ENCODE measurements around the gene PADI1.

Gene PADI1

DNA sequence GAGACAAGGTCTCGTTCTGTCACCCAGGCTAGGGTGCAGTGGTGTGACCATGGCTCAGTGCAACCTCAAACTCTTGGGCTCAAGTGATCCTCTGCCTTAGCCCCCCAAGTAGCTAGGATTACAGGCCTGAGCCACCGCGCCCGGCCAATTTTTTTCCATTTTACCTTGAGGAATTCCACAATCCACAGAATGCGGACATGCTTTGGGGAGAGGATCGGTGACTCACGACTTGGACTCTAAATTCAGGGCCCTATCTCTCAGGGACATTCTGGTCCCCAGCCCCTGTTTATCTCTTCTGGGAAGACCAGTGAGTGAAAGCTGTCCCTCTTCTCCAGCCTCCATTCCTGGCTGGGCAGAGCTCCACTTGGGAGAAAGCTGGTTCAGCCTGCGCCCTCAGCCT is 5.2 kb downstream of the PADI1 start:
- no peak for ATAC-seq

DNA sequence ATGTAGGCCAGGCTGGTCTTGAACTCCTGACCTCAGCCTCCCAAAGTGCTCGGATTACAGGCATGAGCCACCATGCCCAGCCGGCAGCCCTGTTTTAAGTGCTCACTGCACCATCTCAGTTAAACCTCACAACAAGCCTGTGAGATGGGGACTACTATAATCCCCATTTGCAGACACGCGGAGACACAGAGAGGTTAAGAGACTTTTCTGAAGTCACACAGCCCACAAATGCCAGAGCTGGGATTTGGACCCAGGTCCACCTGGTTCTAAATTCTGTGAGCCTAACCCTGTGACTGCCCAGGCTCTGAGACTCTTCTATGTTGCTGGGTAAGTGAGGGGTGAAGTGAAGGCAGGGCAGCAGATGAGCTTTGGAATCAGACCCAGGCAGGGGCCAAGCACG is 6.4 kb downstream of the PADI1 start:
- no peak for ATAC-seq
- TF ChIP-seq ESRRG (CRISPR knock-in tag; IDR thresholded peaks at IDR 0.05) (no peak), ZFP30 (CRISPR knock-in tag; IDR thresholded peaks at IDR 0.05) (no peak), BACH2 (CRISPR knock-in tag; IDR thresholded peaks at IDR 0.05; ENCODE audit: borderline replicate concordance) (no peak), PPARA (CRISPR knock-in tag; IDR thresholded peaks at IDR 0.05; ENCODE audit: borderline replicate concordance) (no peak), ZC3H10 (CRISPR knock-in tag; IDR thresholded peaks at IDR 0.05) (no peak), TOX (CRISPR knock-in tag; IDR thresholded peaks at IDR 0.05; ENCODE audit: borderline replicate concordance) (no peak), SNAI2 (CRISPR knock-in tag; IDR thresholded peaks at IDR 0.05) (no peak), ZNF70 (CRISPR knock-in tag; IDR thresholded peaks at IDR 0.05) (no peak), ZFP3 (CRISPR knock-in tag; IDR thresholded peaks at IDR 0.05) (no peak), GLIS3 (CRISPR knock-in tag; IDR thresholded peaks at IDR 0.05) (no peak), ARNTL (CRISPR knock-in tag; IDR thresholded peaks at IDR 0.05; ENCODE audit: borderline replicate concordance, low read depth) (no peak), ISL1 (CRISPR knock-in tag; IDR thresholded peaks at IDR 0.05) (no peak), TCF4 (CRISPR knock-in tag; IDR thresholded peaks at IDR 0.05; ENCODE audit: borderline replicate concordance) (no peak), ZNF8 (CRISPR knock-in tag; IDR thresholded peaks at IDR 0.05) (no peak), CSDC2 (CRISPR knock-in tag; IDR thresholded peaks at IDR 0.05) (no peak), OSR1 (CRISPR knock-in tag; IDR thresholded peaks at IDR 0.05) (no peak), ZNF565 (CRISPR knock-in tag; conservative IDR thresholded peaks at IDR 0.05; ENCODE audit: low read depth) (no peak)
- TF ChIP-seq, protein P1, sequence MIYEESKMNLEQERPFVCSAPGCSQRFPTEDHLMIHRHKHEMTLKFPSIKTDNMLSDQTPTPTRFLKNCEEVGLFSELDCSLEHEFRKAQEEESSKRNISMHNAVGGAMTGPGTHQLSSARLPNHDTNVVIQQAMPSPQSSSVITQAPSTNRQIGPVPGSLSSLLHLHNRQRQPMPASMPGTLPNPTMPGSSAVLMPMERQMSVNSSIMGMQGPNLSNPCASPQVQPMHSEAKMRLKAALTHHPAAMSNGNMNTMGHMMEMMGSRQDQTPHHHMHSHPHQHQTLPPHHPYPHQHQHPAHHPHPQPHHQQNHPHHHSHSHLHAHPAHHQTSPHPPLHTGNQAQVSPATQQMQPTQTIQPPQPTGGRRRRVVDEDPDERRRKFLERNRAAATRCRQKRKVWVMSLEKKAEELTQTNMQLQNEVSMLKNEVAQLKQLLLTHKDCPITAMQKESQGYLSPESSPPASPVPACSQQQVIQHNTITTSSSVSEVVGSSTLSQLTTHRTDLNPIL (CRISPR knock-in tag; IDR thresholded peaks at IDR 0.05; ENCODE audit: low read depth) = no peak
- TF ChIP-seq, protein P2, sequence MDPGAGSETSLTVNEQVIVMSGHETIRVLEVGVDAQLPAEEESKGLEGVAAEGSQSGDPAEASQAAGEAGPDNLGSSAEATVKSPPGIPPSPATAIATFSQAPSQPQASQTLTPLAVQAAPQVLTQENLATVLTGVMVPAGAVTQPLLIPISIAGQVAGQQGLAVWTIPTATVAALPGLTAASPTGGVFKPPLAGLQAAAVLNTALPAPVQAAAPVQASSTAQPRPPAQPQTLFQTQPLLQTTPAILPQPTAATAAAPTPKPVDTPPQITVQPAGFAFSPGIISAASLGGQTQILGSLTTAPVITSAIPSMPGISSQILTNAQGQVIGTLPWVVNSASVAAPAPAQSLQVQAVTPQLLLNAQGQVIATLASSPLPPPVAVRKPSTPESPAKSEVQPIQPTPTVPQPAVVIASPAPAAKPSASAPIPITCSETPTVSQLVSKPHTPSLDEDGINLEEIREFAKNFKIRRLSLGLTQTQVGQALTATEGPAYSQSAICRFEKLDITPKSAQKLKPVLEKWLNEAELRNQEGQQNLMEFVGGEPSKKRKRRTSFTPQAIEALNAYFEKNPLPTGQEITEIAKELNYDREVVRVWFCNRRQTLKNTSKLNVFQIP (CRISPR knock-in tag; IDR thresholded peaks at IDR 0.05; ENCODE audit: borderline replicate concordance, low read depth) = no peak
- TF ChIP-seq, protein P3, sequence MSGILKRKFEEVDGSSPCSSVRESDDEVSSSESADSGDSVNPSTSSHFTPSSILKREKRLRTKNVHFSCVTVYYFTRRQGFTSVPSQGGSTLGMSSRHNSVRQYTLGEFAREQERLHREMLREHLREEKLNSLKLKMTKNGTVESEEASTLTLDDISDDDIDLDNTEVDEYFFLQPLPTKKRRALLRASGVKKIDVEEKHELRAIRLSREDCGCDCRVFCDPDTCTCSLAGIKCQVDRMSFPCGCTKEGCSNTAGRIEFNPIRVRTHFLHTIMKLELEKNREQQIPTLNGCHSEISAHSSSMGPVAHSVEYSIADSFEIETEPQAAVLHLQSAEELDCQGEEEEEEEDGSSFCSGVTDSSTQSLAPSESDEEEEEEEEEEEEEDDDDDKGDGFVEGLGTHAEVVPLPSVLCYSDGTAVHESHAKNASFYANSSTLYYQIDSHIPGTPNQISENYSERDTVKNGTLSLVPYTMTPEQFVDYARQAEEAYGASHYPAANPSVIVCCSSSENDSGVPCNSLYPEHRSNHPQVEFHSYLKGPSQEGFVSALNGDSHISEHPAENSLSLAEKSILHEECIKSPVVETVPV (CRISPR knock-in tag; IDR thresholded peaks at IDR 0.05) = no peak

More for the DNA sequence above, 5.2 kb downstream of the PADI1 start:
- TF ChIP-seq PPARA (CRISPR knock-in tag; IDR thresholded peaks at IDR 0.05; ENCODE audit: borderline replicate concordance) = no peak
- TF ChIP-seq, protein P3 (CRISPR knock-in tag; IDR thresholded peaks at IDR 0.05) = no peak

DNA sequence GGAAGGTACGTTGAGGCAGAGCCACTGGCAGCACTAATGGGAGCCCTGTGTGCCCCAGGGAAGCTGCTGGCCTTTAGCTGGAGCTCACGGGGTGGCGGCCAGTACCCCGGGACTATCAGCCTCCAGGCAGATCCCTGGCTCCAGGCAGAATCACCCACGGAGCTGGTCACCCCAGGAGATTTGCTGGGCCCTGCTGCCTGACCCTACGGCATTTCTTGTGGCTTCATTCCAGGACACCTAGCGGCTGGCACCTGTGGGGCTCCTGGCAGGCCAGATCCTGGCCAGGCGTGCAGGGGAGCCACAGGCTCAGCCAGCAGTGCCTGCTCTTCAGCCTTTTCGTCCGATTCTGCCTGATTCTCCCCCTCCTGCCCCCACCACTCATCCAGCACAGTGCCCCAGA is 7.1 kb downstream of the PADI1 start:
- peak; percentile 4; the same call in 2 of the 3 replicates for ATAC-seq
- no peak for TF ChIP-seq OSR1 (CRISPR knock-in tag; IDR thresholded peaks at IDR 0.05)
- TF ChIP-seq ISL1 (CRISPR knock-in tag; IDR thresholded peaks at IDR 0.05) = no peak

DNA sequence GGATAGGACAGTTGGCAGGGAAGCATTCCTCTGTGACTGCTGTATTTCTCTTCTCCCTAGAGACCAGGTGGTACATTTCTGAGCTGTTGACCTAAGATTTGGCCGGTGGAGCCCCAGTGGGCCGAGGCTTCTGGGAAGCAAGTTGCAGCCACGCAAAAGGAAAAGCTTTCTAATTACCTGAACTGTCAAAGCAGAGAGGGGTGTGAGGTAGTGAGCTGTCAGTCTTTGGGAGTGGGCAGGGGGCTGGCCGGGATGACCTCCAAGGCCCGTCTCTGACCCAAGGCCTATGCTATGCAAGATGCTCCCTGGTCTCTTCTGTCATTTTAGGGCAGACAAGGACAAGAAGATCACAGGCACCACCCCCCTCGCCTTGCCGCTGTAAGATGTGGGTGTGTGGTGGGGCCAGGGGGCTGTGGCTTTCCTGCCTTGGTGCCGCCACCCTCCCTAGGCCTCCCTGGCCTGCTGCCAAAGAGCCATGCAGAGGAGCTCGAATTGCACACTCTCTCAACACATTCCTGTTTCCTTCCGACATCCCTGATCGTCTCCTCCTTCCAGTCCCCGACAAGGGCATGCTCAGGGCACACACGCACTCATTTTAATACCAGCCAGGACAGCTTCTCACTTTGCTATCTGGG is 7.7 kb downstream of the PADI1 start:
- peak; percentile 78 for ATAC-seq
- TF ChIP-seq, protein P3 (CRISPR knock-in tag; IDR thresholded peaks at IDR 0.05) = no peak
- TF ChIP-seq ZNF565 (CRISPR knock-in tag; conservative IDR thresholded peaks at IDR 0.05; ENCODE audit: low read depth) (no peak), TCF4 (CRISPR knock-in tag; IDR thresholded peaks at IDR 0.05; ENCODE audit: borderline replicate concordance) (no peak), ZNF70 (CRISPR knock-in tag; IDR thresholded peaks at IDR 0.05) (no peak), CSDC2 (CRISPR knock-in tag; IDR thresholded peaks at IDR 0.05) (no peak), ZFP30 (CRISPR knock-in tag; IDR thresholded peaks at IDR 0.05) (no peak), TOX (CRISPR knock-in tag; IDR thresholded peaks at IDR 0.05; ENCODE audit: borderline replicate concordance) (no peak)
- TF ChIP-seq, protein P4, sequence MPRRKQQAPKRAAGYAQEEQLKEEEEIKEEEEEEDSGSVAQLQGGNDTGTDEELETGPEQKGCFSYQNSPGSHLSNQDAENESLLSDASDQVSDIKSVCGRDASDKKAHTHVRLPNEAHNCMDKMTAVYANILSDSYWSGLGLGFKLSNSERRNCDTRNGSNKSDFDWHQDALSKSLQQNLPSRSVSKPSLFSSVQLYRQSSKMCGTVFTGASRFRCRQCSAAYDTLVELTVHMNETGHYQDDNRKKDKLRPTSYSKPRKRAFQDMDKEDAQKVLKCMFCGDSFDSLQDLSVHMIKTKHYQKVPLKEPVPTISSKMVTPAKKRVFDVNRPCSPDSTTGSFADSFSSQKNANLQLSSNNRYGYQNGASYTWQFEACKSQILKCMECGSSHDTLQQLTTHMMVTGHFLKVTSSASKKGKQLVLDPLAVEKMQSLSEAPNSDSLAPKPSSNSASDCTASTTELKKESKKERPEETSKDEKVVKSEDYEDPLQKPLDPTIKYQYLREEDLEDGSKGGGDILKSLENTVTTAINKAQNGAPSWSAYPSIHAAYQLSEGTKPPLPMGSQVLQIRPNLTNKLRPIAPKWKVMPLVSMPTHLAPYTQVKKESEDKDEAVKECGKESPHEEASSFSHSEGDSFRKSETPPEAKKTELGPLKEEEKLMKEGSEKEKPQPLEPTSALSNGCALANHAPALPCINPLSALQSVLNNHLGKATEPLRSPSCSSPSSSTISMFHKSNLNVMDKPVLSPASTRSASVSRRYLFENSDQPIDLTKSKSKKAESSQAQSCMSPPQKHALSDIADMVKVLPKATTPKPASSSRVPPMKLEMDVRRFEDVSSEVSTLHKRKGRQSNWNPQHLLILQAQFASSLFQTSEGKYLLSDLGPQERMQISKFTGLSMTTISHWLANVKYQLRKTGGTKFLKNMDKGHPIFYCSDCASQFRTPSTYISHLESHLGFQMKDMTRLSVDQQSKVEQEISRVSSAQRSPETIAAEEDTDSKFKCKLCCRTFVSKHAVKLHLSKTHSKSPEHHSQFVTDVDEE (CRISPR knock-in tag; IDR thresholded peaks at IDR 0.05) = no peak
- TF ChIP-seq, protein P1 (CRISPR knock-in tag; IDR thresholded peaks at IDR 0.05; ENCODE audit: low read depth) = no peak

Data from SK-N-SH treated with all-trans-retinoic acid at 6 μM for 48 hours (cell line).